OCI-LY7 (cell line): Measurements from ENCODE around the gene ADGRG6. TPM values are rescaled to one million over a fixed set of nuclear protein-coding genes. Genes with fewer than 3 reads are reported as not detected.

ENCODE experiments used
- BruUV-seq: library from RNA; stranded (reverse); fragments of 400-500 nt; replicated peaks from 2 replicates; lab custom pipeline; 2021; lab: Mats Ljungman, UMichigan
- CTCF ChIA-PET: fragments of 300-600 bp; sonication (Branson Sonifier 250); formaldehyde crosslinking; loops from one replicate; lab custom pipeline; 2022; ENCODE audit warnings: antibody characterized with exemption; ENCODE audit not compliant: unreplicated experiment; lab: Charles Lee
- POLR2A ChIA-PET: fragments of 300-600 bp; sonication (Branson Sonifier 250); formaldehyde crosslinking; loops from one replicate; lab custom pipeline; 2022; ENCODE audit warnings: antibody characterized with exemption; lab: Charles Lee
- DNase-seq: peaks from one replicate; pipeline ENCODE4 v3.0.0-alpha.2; 2015; ENCODE audit warnings: low spot score
- H2AFZ ChIP-seq: fragments of 200-600 bp; sonication (generic), shearing (Covaris generic); 2 replicates; pipeline ENCODE4 v1.6.1; 2014; ENCODE audit warnings: mild to moderate bottlenecking, antibody characterized with exemption, low read length, moderate library complexity
- H3K27ac ChIP-seq: fragments of 200-600 bp; sonication (generic); 2 replicates; pipeline ENCODE4 v1.5.1; 2014; ENCODE audit warnings: mixed run types, low read depth, mild to moderate bottlenecking, moderate library complexity, low read length, inconsistent platforms; ENCODE audit not compliant: poor library complexity, severe bottlenecking
- H3K36me3 ChIP-seq: fragments of 200-600 bp; sonication (generic); 2 replicates; pipeline ENCODE4 v1.6.1; 2014; ENCODE audit warnings: mild to moderate bottlenecking, antibody characterized with exemption, low read length, moderate library complexity, mixed read lengths; ENCODE audit not compliant: insufficient read depth
- H3K4me1 ChIP-seq: fragments of 200-600 bp; sonication (generic); 2 replicates; pipeline ENCODE4 v1.5.1; 2014; ENCODE audit warnings: mild to moderate bottlenecking, low read length; ENCODE audit not compliant: insufficient read depth, poor library complexity, severe bottlenecking
- H3K4me2 ChIP-seq: fragments of 200-600 bp; sonication (generic); 2 replicates; pipeline ENCODE4 v1.6.1; 2014; ENCODE audit warnings: mild to moderate bottlenecking, low read length
- H3K4me3 ChIP-seq: fragments of 200-600 bp; sonication (generic); 2 replicates; pipeline ENCODE4 v1.5.1; 2014; ENCODE audit warnings: mild to moderate bottlenecking, low read depth, low read length; ENCODE audit not compliant: poor library complexity, severe bottlenecking
- H3K79me2 ChIP-seq: fragments of 200-600 bp; sonication (generic); 2 replicates; pipeline ENCODE4 v1.6.1; 2016; ENCODE audit warnings: low read depth, mild to moderate bottlenecking, low read length, moderate library complexity, mixed read lengths; ENCODE audit not compliant: insufficient read depth
- H3K9me2 ChIP-seq: fragments of 200-600 bp; sonication (generic); 2 replicates; pipeline ENCODE4 v1.6.1; 2016; ENCODE audit warnings: mild to moderate bottlenecking, low read length, mixed read lengths; ENCODE audit not compliant: insufficient read depth
- H3K9me3 ChIP-seq: fragments of 200-600 bp; sonication (generic); 2 replicates; pipeline ENCODE4 v1.6.1; 2014; ENCODE audit warnings: mild to moderate bottlenecking, mixed run types, low read length, mixed read lengths
- H4K20me1 ChIP-seq: fragments of 200-600 bp; sonication (generic); 2 replicates; pipeline ENCODE4 v1.6.1; 2014; ENCODE audit warnings: mild to moderate bottlenecking, antibody characterized with exemption, low read length, moderate library complexity, mixed read lengths; ENCODE audit not compliant: insufficient read depth
- EZH2phosphoT487 ChIP-seq: fragments of 200-600 bp; sonication (generic); IDR thresholded peaks from 2 replicates; pipeline ENCODE4 v1.6.1; 2018; ENCODE audit warnings: low read depth, borderline replicate concordance, mild to moderate bottlenecking, mixed run types, antibody characterized with exemption, low read length, moderate library complexity, mixed read lengths
- intact Hi-C: fragments of 100-400 bp; cut with micrococcal nuclease; formaldehyde crosslinking; loops from one replicate; pipeline ENCODE4 v1.10.0; 2022; ENCODE audit not compliant: unreplicated experiment
- total RNA-seq, 2 experiments: library from RNA; depleted of rRNA in 1 of 2; stranded (reverse); fragments of >200 nt in 1 of 2; shearing (Covaris generic) in 1 of 2; gene quantifications; 2 replicates each; pipeline ENCODE4 v1.2.3, GENCODE V29; 2014 to 2022
- TF ChIP-seq, protein P1 (sequence below): fragments of 200-600 bp; sonication (generic); conservative IDR thresholded peaks from 2 replicates; pipeline ENCODE4 v1.5.1; 2014; ENCODE audit warnings: mild to moderate bottlenecking, antibody characterized with exemption, low read length, moderate library complexity, mixed read lengths

Gene ADGRG6
- total RNA-seq, 2 experiments from 2014 or later, result not detected

DNA sequence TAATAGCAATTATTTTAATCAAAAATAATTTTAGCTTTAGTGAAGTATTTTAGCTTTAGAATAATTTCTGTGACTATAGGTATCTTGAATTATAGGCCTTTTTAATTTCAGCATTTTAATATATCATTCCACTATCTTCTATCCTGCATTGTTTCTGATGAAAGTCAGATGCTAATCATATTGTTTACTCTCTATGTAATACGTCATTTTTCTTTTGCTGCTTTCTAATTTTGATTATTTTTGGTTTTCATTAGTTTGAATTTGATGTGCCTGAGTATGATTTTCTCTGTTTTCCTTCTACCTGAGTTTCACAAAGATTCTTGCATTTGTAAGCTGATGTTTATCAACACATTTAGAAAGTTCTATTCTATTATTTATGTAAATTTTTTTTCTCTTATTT lies 17.4 kb upstream of the ADGRG6 start:
- no peak overlapping the region for H2AFZ ChIP-seq
- BruUV-seq, result no TSS peak
- TF ChIP-seq, protein P1, sequence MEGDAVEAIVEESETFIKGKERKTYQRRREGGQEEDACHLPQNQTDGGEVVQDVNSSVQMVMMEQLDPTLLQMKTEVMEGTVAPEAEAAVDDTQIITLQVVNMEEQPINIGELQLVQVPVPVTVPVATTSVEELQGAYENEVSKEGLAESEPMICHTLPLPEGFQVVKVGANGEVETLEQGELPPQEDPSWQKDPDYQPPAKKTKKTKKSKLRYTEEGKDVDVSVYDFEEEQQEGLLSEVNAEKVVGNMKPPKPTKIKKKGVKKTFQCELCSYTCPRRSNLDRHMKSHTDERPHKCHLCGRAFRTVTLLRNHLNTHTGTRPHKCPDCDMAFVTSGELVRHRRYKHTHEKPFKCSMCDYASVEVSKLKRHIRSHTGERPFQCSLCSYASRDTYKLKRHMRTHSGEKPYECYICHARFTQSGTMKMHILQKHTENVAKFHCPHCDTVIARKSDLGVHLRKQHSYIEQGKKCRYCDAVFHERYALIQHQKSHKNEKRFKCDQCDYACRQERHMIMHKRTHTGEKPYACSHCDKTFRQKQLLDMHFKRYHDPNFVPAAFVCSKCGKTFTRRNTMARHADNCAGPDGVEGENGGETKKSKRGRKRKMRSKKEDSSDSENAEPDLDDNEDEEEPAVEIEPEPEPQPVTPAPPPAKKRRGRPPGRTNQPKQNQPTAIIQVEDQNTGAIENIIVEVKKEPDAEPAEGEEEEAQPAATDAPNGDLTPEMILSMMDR, result no peak
- TF ChIP-seq EZH2phosphoT487, result no peak
- no peaks in the 10 kb centered on the region for H3K9me2 ChIP-seq
- no peaks in the 10 kb centered on the region for H3K79me2 ChIP-seq
- no peak overlapping the region for H3K27ac ChIP-seq
- H3K36me3 ChIP-seq, result no peaks in the 10 kb centered on the region
- H3K4me1 ChIP-seq, result no peaks in the 10 kb centered on the region
- CTCF ChIA-PET, result no interaction called here
- H4K20me1 ChIP-seq, result no peaks in the 10 kb centered on the region
- no peak overlapping the region for H3K4me2 ChIP-seq
- H3K4me3 ChIP-seq, result no peak overlapping the region
- no peaks in the 10 kb centered on the region for H3K9me3 ChIP-seq
- intact Hi-C loops, result no loop called here
- POLR2A ChIA-PET, result no interaction called here
- DNase-seq, result no peak

DNA sequence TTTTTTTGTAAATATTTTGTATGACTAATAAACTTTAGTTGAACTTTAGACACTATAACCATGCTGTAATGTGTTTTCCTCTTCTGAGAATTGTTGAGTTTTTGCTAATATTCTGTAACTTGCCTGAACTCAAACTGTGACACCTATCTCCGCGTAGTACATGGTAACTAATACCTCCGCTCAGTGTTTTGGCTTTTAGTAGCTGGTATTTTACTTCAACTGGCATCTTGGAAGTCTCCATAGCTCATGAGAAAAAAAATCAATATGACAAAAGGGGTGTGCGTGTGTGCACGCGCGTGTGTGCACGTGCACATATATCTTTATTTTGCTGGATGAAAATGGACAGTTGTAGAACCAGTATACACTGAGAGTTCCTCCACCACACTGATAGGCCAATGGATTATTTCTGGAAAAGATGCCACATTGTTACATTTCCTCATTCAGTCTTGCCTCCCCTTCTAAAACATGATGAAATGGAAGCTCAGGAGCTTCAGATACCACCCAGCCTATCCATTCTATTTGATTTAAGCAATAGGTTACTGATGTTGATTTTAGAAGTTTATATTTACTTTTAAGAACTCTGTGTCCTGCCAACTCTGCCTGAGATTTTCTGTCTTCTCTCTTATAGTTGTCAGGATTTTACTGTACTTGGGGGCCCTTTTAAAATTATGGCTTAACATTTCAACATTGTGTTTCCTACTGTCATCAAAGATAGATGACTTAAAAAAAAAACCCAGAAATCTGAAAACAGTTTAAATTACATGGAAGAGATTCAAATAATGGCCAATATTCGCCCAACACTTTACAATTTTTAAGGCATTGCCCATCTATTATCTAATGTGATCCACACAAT lies 16.3 kb upstream of the ADGRG6 start:
- BruUV-seq, result no TSS peak
- Histone ChIP-seq H3K4me1 (no peaks in the 10 kb centered on the region), H3K9me2 (no peaks in the 10 kb centered on the region), H3K4me2 (no peak overlapping the region), H3K27ac (no peak overlapping the region), H4K20me1 (no peaks in the 10 kb centered on the region), H2AFZ (no peak overlapping the region), H3K36me3 (no peaks in the 10 kb centered on the region), H3K9me3 (no peaks in the 10 kb centered on the region), H3K79me2 (no peaks in the 10 kb centered on the region), H3K4me3 (no peak overlapping the region)
- TF ChIP-seq, protein P1, result no peak
- no peak for TF ChIP-seq EZH2phosphoT487
- POLR2A ChIA-PET, result no interaction called here
- no peak for DNase-seq
- CTCF ChIA-PET, result no interaction called here
- intact Hi-C loops, result no loop called here

DNA sequence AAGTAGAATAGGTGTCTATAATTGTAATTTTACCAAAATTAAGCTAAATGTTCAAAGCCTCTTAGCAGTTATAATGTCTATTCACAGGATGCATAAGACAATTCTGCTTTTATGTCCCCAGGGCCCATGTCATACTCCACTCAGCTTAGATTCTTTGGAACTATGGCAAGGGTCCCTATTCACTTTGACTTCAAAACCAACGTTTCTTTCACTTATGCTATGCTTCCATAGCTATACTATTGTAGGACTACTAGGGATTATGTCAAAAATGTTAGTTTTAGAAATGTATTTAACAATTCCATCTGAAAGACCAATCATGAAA lies 15.8 kb upstream of the ADGRG6 start:
- no peak overlapping the region for H3K4me2 ChIP-seq
- H3K9me2 ChIP-seq, result no peaks in the 10 kb centered on the region
- H3K4me3 ChIP-seq, result no peak overlapping the region
- no peaks in the 10 kb centered on the region for H3K9me3 ChIP-seq
- CTCF ChIA-PET, result no interaction called here
- no peak overlapping the region for H3K27ac ChIP-seq
- no peak overlapping the region for H2AFZ ChIP-seq
- no peaks in the 10 kb centered on the region for H4K20me1 ChIP-seq
- BruUV-seq, result no TSS peak
- no peaks in the 10 kb centered on the region for H3K4me1 ChIP-seq
- no peaks in the 10 kb centered on the region for H3K36me3 ChIP-seq
- TF ChIP-seq, protein P1, result no peak
- TF ChIP-seq EZH2phosphoT487, result no peak
- no peaks in the 10 kb centered on the region for H3K79me2 ChIP-seq
- POLR2A ChIA-PET, result interaction anchor here (0.7 kb wide), 1 partner anchor 98 kb away, joined by 3 read pairs; no protein-coding TSS in a partner anchor
- intact Hi-C loops, result no loop called here
- DNase-seq, result no peak
